Urinary bladder (tissue), 4 donors: ENCODE measurements around the gene TANC1. TPM values are rescaled to one million over a fixed set of nuclear protein-coding genes. Genes with fewer than 3 reads are reported as not detected.
"Not testable (repeated sequence)": the region's sequence is repeated elsewhere in the genome, so short reads cannot be mapped to it uniquely, and the experiment has no call there.

ENCODE experiments used
- DNase-seq: peaks from one replicate; pipeline ENCODE4 v3.0.0-alpha.2; 2015; ENCODE audit errors: extremely low spot score
- H3K27ac ChIP-seq: one replicate; pipeline ENCODE4 v1.5.1; 2013; ENCODE audit warnings: low read depth, mild to moderate bottlenecking, moderate library complexity
- H3K36me3 ChIP-seq: one replicate; pipeline ENCODE4 v1.6.1; 2013; ENCODE audit warnings: mild to moderate bottlenecking, moderate library complexity; ENCODE audit not compliant: insufficient read depth
- H3K4me1 ChIP-seq: one replicate; pipeline ENCODE4 v1.6.1; 2013; ENCODE audit warnings: mild to moderate bottlenecking, moderate library complexity; ENCODE audit not compliant: insufficient read depth
- H3K4me3 ChIP-seq: one replicate; pipeline ENCODE4 v1.5.1; 2013; ENCODE audit warnings: low read depth, low read length
- WGBS: extraction: QIAGEN DNeasy Blood & Tissue Kit; methylation state at CpG from one replicate; pipeline ENCODE4 v1.1.7; 2013; 5-methylcytosine and 5-hydroxymethylcytosine counted together
- polyA plus RNA-seq: library from polyadenylated mRNA; stranded (reverse); fragments of 200-250 nt; gene quantifications from one replicate; pipeline ENCODE4 v1.2.3, GENCODE V29; 2013
- total RNA-seq: library from RNA; depleted of rRNA; stranded (reverse); fragments of >200 nt; gene quantifications from one replicate; pipeline ENCODE4 v1.2.3, GENCODE V29; 2014
- donor health status: healthy with polysubstance abuse.
- donor health status: healthy.

TANC1 gene
- total and polyA plus RNA-seq, 2 donors, result 18.4 to 47.5 TPM

DNA sequence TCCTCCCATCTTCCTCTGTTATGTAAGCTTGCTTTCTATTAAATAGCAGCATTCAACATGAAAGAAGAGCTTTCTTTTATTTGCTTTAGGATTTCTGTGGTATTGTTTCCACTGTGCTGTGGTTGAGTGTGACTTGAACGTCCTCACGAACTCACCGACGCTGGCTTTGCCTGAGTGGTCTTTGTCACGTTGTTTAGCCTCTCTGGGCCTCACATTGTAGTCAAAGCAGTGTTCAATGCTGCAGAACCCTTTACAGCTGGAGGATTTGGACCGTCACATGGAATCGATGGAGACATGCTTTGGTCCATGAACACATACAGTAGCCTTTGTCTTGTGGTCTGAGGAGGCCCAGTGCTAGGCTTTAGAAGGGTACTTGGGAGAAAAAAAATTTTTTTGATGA is 66.3 kb downstream of the TANC1 start:
- Histone ChIP-seq H3K36me3 (no peaks in the 10 kb centered on the region), H3K27ac (no peak overlapping the region), H3K4me3 (no peak overlapping the region), H3K4me1 (no peaks in the 10 kb centered on the region)
- 82% methylated on average over 7 of the region's 7 CpGs for WGBS
- no peak for DNase-seq

DNA sequence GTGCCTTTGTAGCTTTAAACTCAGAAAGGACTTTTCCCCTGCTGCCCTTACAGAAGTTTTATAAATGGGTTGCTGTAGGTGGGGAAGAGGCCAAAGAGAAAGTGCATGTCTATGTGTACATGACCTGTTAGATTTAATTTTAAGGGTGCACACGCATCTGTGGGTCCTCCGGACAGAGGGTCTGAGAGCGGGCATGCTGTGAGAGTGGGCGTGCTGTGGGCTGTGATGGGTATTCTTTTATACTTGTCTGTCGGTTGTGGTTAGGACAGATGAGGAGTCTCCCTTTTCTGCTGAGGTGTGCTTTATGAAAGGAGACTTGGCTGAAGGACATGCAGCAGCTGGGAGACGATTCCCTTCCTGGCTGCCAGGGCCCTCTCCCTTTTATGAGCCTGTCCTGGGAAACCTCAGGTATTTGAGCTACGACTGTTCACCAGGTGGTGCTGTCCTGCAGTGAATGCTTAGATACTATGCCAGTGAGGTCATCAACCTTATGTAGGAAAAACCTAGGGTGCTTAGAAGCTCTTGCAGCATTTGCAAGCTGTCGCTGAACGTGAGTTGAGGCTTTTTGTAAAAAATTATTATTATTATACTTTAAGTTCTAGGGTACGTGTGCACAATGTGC is 67.5 kb downstream of the TANC1 start:
- no peaks in the 10 kb centered on the region for H3K4me1 ChIP-seq
- H3K36me3 ChIP-seq, result no peaks in the 10 kb centered on the region
- 74% methylated on average over 10 of the region's 10 CpGs for WGBS
- H3K4me3 ChIP-seq, result no peak overlapping the region
- no peak overlapping the region for H3K27ac ChIP-seq
- DNase-seq, result no peak

- H3K36me3 ChIP-seq, DNase-seq, H3K4me1 ChIP-seq, H3K27ac ChIP-seq, H3K4me3 ChIP-seq: not testable (repeated sequence)
- 92% methylated on average over 3 of the region's 3 CpGs for WGBS
Measured at GRCh38 chr2:159036461-159036860, 68.0 kb downstream of the TANC1 start.

GRCh38 chr2:159041328-159041727 is 72.9 kb downstream of the TANC1 start:
- WGBS, result 96% methylated on average over 11 of the region's 11 CpGs
- H3K36me3 ChIP-seq, H3K27ac ChIP-seq, H3K4me1 ChIP-seq, DNase-seq, H3K4me3 ChIP-seq: not testable (repeated sequence)

DNA sequence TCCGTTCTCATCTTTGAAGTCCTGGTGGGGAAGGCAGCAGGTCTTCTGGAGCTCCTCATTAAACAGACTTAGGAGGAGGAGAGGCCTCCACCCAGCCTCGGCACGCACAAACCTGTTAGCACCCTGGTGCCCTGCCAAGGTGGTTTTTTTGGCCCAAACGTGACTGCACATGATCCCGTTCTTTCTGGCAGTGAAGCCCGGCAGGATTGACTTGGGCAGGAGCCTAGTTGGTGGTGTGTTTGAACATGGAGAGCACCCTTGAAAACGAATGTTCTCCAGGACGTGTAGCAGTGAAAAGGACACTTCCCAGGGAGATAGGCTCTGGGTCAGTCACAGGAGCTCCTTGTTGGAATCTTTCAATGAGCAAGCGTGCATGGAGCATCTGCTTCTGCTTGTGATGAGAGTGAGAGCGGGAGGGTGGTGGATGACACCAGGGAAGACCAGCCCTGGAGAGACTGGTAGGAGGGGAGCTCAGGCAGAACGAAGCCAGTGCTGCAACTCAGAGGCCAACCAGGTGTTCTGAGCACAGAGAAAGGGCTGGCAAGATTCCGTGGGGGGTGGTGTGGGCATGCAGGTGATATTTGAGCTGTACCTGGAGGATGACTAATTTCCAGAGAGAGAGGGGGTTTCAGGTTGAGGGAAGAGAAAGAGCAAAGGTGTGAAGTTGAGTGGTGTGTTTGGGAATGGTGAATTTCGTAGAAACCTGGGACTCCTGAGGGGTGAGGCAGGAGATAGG is 73.8 kb downstream of the TANC1 start:
- no peak for DNase-seq
- WGBS, result 88% methylated on average over 13 of the region's 13 CpGs
- Histone ChIP-seq H3K4me1 (no peaks in the 10 kb centered on the region), H3K36me3 (no peaks in the 10 kb centered on the region), H3K4me3 (no peak overlapping the region), H3K27ac (no peak overlapping the region)

DNA sequence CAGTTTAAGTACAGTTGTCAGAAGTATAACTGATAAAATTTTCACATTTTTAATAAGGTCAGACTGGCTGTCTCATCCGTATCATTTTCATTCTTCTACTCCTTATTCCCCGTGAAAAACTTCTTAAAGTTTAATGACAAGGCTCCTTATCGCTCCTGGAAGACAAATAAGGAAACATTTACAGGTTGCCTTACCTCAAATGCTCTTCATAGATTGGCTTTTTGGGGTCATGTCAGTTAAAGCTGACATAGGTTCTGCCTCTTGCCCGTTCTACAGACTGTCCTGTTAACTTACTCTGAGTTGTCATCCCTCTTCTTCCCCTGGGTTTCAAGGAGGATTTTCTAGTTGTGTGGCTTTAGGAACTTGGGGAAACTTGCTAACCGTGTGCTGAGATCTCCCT is 75.3 kb downstream of the TANC1 start:
- no peaks in the 10 kb centered on the region for H3K36me3 ChIP-seq
- WGBS, result 90% methylated on average over 5 of the region's 5 CpGs
- H3K4me3 ChIP-seq, result no peak overlapping the region
- H3K27ac ChIP-seq, result no peak overlapping the region
- DNase-seq, result no peak
- no peaks in the 10 kb centered on the region for H3K4me1 ChIP-seq

DNA sequence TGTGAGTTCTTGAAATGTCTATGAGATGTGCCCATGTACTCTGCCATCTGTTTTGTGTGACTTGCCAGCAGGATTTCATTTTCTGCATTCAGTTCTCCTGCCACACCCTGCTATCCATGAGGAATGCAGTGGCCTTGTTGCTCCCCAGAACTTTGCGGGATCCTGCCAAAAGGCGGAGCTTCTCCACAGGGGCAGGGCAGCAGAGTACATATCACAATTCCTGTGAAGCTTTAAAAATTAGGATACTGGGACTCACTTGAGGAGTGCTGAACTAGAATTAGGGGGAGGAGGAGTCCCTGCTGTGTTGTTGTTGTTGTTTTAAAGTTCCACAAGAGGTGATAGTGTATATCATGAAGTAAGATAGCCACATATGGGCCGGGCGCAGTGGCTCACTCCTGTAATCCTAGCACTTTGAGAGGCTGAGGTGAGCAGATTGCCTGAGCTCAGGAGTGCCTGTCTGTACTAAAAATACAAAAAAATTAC is 76.4 kb downstream of the TANC1 start:
- Histone ChIP-seq H3K4me1 (no peaks in the 10 kb centered on the region), H3K4me3 (no peak overlapping the region), H3K27ac (no peak overlapping the region), H3K36me3 (no peaks in the 10 kb centered on the region)
- DNase-seq, result no peak
- WGBS, result 74% methylated on average over 4 of the region's 4 CpGs

DNA sequence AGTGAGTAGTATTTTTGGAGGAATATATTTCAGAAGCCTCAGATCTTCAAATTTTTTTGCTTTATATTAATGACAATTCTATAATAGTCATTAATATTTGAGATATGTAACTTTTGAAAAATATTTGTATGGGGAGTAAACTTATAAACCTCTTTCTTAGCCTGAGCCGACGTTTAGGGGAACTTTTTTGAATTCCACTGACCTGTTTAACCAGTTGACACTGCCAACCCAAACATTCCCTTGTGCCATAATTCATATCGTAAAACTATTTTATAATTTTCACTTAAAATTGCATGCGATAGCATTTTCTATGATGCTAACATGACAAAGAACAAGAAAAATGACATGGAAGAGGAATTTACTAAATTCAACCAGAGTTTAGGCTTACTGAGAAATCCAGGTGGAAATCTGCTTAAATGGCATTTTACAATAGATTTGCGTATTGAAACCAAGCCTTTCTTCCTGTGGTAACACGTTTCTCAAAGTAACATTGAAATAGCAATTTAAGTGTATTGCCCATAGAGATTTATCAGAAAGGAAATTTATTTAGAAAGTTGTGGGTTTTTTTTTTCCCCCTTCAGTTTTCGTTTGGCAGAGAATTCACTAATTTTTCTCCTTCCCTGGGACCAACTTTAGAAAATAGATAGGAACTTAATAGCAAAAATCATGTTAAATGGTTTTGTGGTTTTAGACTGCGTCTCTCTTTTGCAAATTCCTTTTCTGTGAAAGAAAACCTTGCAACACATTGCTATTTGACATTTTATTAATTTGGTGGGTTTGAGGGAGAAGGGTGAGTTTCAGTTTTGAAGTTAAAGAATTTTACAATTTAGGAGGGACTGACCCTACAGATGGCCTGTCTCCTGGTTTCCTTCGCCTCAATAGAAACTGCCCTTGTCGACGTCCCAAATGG is 77.4 kb downstream of the TANC1 start:
- DNase-seq, result no peak
- Histone ChIP-seq H3K27ac (no peak overlapping the region), H3K36me3 (no peaks in the 10 kb centered on the region), H3K4me1 (no peaks in the 10 kb centered on the region), H3K4me3 (no peak overlapping the region)
- WGBS, result 67% methylated on average over 11 of the region's 11 CpGs

DNA sequence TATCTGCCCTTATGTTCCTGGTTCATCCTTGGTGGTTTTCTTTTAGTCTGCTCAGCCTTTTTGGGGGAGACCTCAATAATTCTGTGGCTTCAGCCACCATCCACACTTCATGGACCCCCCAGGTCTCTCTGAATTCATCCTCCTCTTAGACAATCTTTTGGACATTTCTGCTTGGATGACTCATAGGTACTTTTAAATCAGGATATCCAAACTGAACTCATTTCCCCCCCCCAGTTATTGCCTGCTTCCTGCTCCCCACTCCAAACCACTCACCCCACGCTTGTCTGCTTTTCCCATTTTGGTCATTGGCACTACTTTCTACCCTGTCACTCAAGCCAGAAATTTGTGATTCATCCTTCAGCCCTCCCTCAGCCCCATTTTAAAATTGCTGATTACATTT is 78.5 kb downstream of the TANC1 start:
- Histone ChIP-seq H3K27ac (no peak overlapping the region), H3K36me3 (no peaks in the 10 kb centered on the region), H3K4me1 (no peaks in the 10 kb centered on the region), H3K4me3 (no peak overlapping the region)
- WGBS, result 50% methylated on average over 1 of the region's 1 CpG
- DNase-seq, result no peak

DNA sequence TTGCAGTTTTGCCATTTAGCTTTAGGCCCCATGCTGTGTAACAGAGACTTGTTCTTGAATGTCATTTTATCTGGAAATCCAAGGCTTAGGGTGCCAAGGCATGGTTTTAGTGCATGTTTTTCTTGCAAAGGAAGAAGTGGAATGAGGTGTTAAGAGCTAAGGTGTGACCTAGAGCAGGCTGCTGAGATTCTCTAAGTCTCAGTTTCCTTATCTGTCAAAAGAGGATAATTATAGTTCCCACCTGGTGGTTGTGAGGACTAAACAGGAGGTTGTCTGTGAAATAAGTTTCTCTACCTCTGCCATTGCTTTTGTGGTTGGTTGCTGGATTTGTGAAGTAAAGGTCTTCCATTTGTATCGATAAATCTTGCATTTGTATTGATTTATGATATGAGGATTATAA is 82.0 kb downstream of the TANC1 start:
- no peak overlapping the region for H3K27ac ChIP-seq
- H3K36me3 ChIP-seq, result no peaks in the 10 kb centered on the region
- DNase-seq, result no peak
- 96% methylated on average over 1 of the region's 1 CpG for WGBS
- no peaks in the 10 kb centered on the region for H3K4me1 ChIP-seq
- no peak overlapping the region for H3K4me3 ChIP-seq

- Histone ChIP-seq H3K36me3 (no peaks in the 10 kb centered on the region), H3K4me1 (no peaks in the 10 kb centered on the region), H3K4me3 (no peak overlapping the region), H3K27ac (no peak overlapping the region)
- no peak for DNase-seq
- 95% methylated on average over 3 of the region's 3 CpGs for WGBS
Measured at GRCh38 chr2:159051133-159051532, 82.7 kb downstream of the TANC1 start.

- no peak overlapping the region for H3K27ac ChIP-seq
- no peaks in the 10 kb centered on the region for H3K36me3 ChIP-seq
- 50% methylated on average over 5 of the region's 5 CpGs for WGBS
- no peak overlapping the region for H3K4me3 ChIP-seq
- no peak for DNase-seq
- H3K4me1 ChIP-seq, result no peaks in the 10 kb centered on the region
Measured at GRCh38 chr2:159051661-159052060, 83.2 kb downstream of the TANC1 start.

- Histone ChIP-seq H3K4me3 (no peak overlapping the region), H3K36me3 (no peaks in the 10 kb centered on the region), H3K4me1 (no peaks in the 10 kb centered on the region), H3K27ac (no peak overlapping the region)
- DNase-seq, result no peak
- WGBS, result 41% methylated on average over 5 of the region's 5 CpGs
Measured at GRCh38 chr2:159052157-159052601, 83.7 kb downstream of the TANC1 start.
